Neural cell (in vitro differentiated cells): ENCODE measurements around the gene TMEM14B.

Experiments used
- CTCF ChIP-seq: fragments of 450-650 bp; IDR thresholded peaks from 2 replicates; pipeline ENCODE4 v1.5.1; 2014; ENCODE audit warnings: antibody characterized with exemption, mild to moderate bottlenecking, moderate library complexity; ENCODE audit not compliant: poor library complexity, severe bottlenecking
- MXI1 ChIP-seq: fragments of 450-650 bp; conservative IDR thresholded peaks from 2 replicates; pipeline ENCODE4 v1.6.1; 2014; ENCODE audit warnings: antibody characterized with exemption, mild to moderate bottlenecking; ENCODE audit not compliant: poor library complexity, severe bottlenecking
- POLR2AphosphoS5 ChIP-seq: IDR thresholded peaks from 2 replicates; pipeline ENCODE4 v1.6.1; 2012
- TF ChIP-seq, protein P1 (sequence below): IDR thresholded peaks from 2 replicates; pipeline ENCODE4 v1.6.1; 2012; ENCODE audit warnings: borderline replicate concordance

GRCh38 chr6:10719296-10719963, 28.2 kb upstream of the TMEM14B start:
- TF ChIP-seq CTCF (no peak), MXI1 (no peak), POLR2AphosphoS5 (no peak)
- TF ChIP-seq, protein P1, sequence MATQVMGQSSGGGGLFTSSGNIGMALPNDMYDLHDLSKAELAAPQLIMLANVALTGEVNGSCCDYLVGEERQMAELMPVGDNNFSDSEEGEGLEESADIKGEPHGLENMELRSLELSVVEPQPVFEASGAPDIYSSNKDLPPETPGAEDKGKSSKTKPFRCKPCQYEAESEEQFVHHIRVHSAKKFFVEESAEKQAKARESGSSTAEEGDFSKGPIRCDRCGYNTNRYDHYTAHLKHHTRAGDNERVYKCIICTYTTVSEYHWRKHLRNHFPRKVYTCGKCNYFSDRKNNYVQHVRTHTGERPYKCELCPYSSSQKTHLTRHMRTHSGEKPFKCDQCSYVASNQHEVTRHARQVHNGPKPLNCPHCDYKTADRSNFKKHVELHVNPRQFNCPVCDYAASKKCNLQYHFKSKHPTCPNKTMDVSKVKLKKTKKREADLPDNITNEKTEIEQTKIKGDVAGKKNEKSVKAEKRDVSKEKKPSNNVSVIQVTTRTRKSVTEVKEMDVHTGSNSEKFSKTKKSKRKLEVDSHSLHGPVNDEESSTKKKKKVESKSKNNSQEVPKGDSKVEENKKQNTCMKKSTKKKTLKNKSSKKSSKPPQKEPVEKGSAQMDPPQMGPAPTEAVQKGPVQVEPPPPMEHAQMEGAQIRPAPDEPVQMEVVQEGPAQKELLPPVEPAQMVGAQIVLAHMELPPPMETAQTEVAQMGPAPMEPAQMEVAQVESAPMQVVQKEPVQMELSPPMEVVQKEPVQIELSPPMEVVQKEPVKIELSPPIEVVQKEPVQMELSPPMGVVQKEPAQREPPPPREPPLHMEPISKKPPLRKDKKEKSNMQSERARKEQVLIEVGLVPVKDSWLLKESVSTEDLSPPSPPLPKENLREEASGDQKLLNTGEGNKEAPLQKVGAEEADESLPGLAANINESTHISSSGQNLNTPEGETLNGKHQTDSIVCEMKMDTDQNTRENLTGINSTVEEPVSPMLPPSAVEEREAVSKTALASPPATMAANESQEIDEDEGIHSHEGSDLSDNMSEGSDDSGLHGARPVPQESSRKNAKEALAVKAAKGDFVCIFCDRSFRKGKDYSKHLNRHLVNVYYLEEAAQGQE: no peak
